ENCODE measurements around the gene FYN. TPM values are rescaled to one million over a fixed set of nuclear protein-coding genes. Genes with fewer than 3 reads are reported as not detected.

FYN gene
- total RNA-seq, 1 experiment from 2014 or later = 18.5 TPM

GRCh38 chr6:111699123-111699522, 174.1 kb downstream of the FYN start:
- no TSS peak for BruUV-seq (replicated peaks)
- no peak for TF ChIP-seq JUND (IDR thresholded peaks at IDR 0.05)
- no peak for TF ChIP-seq ZFX (IDR thresholded peaks at IDR 0.05)
- no peak for TF ChIP-seq YY1 (IDR thresholded peaks at IDR 0.05; ENCODE audit: extremely low read depth, insufficient replicate concordance, low read depth, low read length)
- TF ChIP-seq TCF7L2 (IDR thresholded peaks at IDR 0.05; ENCODE audit: borderline replicate concordance, extremely low read depth, insufficient read depth, insufficient read length) = no peak
- TF ChIP-seq ATF3 (IDR thresholded peaks at IDR 0.05) = no peak
- TF ChIP-seq REST (IDR thresholded peaks at IDR 0.05; ENCODE audit: low read depth) = no peak
- no peak for TF ChIP-seq EGR1 (IDR thresholded peaks at IDR 0.05; ENCODE audit: low read depth)
- no peak for TF ChIP-seq EZH2phosphoT487 (IDR thresholded peaks at IDR 0.05; ENCODE audit: borderline replicate concordance)
- no peak for TF ChIP-seq EZH2 (IDR thresholded peaks at IDR 0.05)
- TF ChIP-seq FOSL1 (IDR thresholded peaks at IDR 0.05; ENCODE audit: low read depth) = no peak
- TF ChIP-seq SIN3A (IDR thresholded peaks at IDR 0.05; ENCODE audit: low read depth) = no peak
- TF ChIP-seq RAD21 (IDR thresholded peaks at IDR 0.05; ENCODE audit: low read depth) = no peak
- no peak for TF ChIP-seq SRF (IDR thresholded peaks at IDR 0.05; ENCODE audit: low read depth)
- TF ChIP-seq CTCF (IDR thresholded peaks at IDR 0.05 in 2 of 3, conservative IDR thresholded peaks at IDR 0.05 in 1 of 3; ENCODE audit: borderline replicate concordance in 1 of 3, insufficient read depth in 1 of 3, low read depth in 2 of 3, low read length in 2 of 3) = no peak
- TF ChIP-seq ZNF274 (IDR thresholded peaks at IDR 0.05; ENCODE audit: low read depth, low read length) = no peak
- no peak for TF ChIP-seq POLR2A (IDR thresholded peaks at IDR 0.05; ENCODE audit: borderline replicate concordance, extremely low read depth, insufficient read depth, insufficient read length)
- TF ChIP-seq ELF1 (IDR thresholded peaks at IDR 0.05; ENCODE audit: borderline replicate concordance, low read depth) = no peak
- no peak for TF ChIP-seq SP1 (IDR thresholded peaks at IDR 0.05; ENCODE audit: low read depth)
- TF ChIP-seq POLR2AphosphoS5 (IDR thresholded peaks at IDR 0.05; ENCODE audit: low read depth, low read length) = no peak
- no peak for ATAC-seq

More at GRCh38 chr6:111699123-111699522, 174.1 kb downstream of the FYN start:
- Histone ChIP-seq H3K4me3 (replicated peaks in 1 of 2; ENCODE audit: low read depth in 1 of 2, low read length in 2 of 2) (no peak overlapping the region), H3K36me3 (ENCODE audit: control insufficient read depth in 1 of 2, insufficient read depth in 2 of 2, low read length in 2 of 2) (no peaks in the 10 kb centered on the region), H3K27ac (ENCODE audit: low read depth, low read length) (no peak overlapping the region), H4K20me1 (ENCODE audit: insufficient read depth) (no peaks in the 10 kb centered on the region), H3K4me2 (ENCODE audit: low read length) (no peak overlapping the region), H3K9me2 (ENCODE audit: insufficient read depth) (no peaks in the 10 kb centered on the region), H3K9me3 (ENCODE audit: control insufficient read depth in 1 of 2, insufficient read depth in 1 of 2, low read depth in 1 of 2, low read length in 2 of 2) (no peaks in the 10 kb centered on the region), H2AFZ (ENCODE audit: low read depth, low read length, poor library complexity, severe bottlenecking) (no peak overlapping the region), H3K4me1 (ENCODE audit: control insufficient read depth in 1 of 2, insufficient read depth in 2 of 2, low read length in 2 of 2) (no peaks in the 10 kb centered on the region), H3K79me2 (ENCODE audit: insufficient read depth, low read length) (no peaks in the 10 kb centered on the region), H3K9ac (ENCODE audit: low read length) (no peak overlapping the region), H3K27me3 (ENCODE audit: insufficient read depth, low read length) (no peaks in the 10 kb centered on the region)
- ChIA-PET RAD21 (ENCODE audit: low non-redundant PET in 1 of 2, low total read pairs in 2 of 2, uncharacterized antibody in 2 of 2, unreplicated experiment in 2 of 2) (no interaction called here), POLR2A (no interaction called here), CTCF (no interaction called here)
- intact Hi-C loops (cut with micrococcal nuclease) = no loop called here
- DNase-seq (ENCODE audit: low read depth, low spot score) = no peak
